Keratinocyte (primary cell): ENCODE data around the gene SLC31A2. TPM values are rescaled to one million over a fixed set of nuclear protein-coding genes. Genes with fewer than 3 reads are reported as not detected.
A peak's percentile ranks its signal among the peaks of the same experiment; 100 is the strongest.

Experiments
- DNase-seq: peaks from one replicate; pipeline ENCODE4 v3.0.0-alpha.2; 2011; ENCODE audit warnings: low read depth, missing footprints, low spot score
- FAIRE-seq: peaks from 2 replicates; lab custom pipeline; 2011; peaks lifted over from hg19 to GRCh38; lab: Jason Lieb, UNC
- H2AFZ ChIP-seq: 2 replicates; pipeline ENCODE4 v1.6.0; 2012; ENCODE audit warnings: low read length, control low read depth, inconsistent platforms; ENCODE audit not compliant: control insufficient read depth
- H3K27ac ChIP-seq: 2 replicates; pipeline ENCODE4 v1.5.1; 2011; ENCODE audit warnings: low read length; ENCODE audit not compliant: control insufficient read depth, insufficient read depth
- H3K27me3 ChIP-seq: 3 replicates; pipeline ENCODE4 v1.6.0; 2011; ENCODE audit warnings: low read length; ENCODE audit not compliant: control insufficient read depth, insufficient read depth; ENCODE audit errors: extremely low read depth
- H3K36me3 ChIP-seq, 2 experiments: 2 replicates in 1 of 2; 3 replicates in 1 of 2; pipeline ENCODE4 v1.5.1; 2011; ENCODE audit warnings: low read length in 2 of 2, mild to moderate bottlenecking in 1 of 2; ENCODE audit not compliant: control insufficient read depth in 2 of 2, insufficient read depth in 2 of 2; ENCODE audit errors: extremely low read depth in 1 of 2
- H3K4me1 ChIP-seq: 3 replicates; pipeline ENCODE4 v1.5.1; 2011; ENCODE audit warnings: low read length; ENCODE audit not compliant: control insufficient read depth, insufficient read depth; ENCODE audit errors: extremely low read depth
- H3K4me2 ChIP-seq: 3 replicates; pipeline ENCODE4 v1.6.0; 2011; ENCODE audit warnings: low read depth, low read length; ENCODE audit not compliant: control insufficient read depth, insufficient read depth; ENCODE audit errors: extremely low read depth
- H3K4me3 ChIP-seq, 3 experiments: fragments of 200-600 bp in 1 of 3; sonication (generic) in 1 of 3; 2 replicates in 2 of 3; 3 replicates in 1 of 3; pipeline ENCODE4 v1.5.1; 2011 to 2016; ENCODE audit warnings: low read length in 3 of 3, mild to moderate bottlenecking in 3 of 3, control low read depth in 2 of 3, inconsistent platforms in 1 of 3, low read depth in 1 of 3, mixed read lengths in 1 of 3, mixed run types in 1 of 3, moderate library complexity in 1 of 3; ENCODE audit not compliant: control insufficient read depth in 2 of 3, insufficient read depth in 2 of 3; ENCODE audit errors: extremely low read depth in 1 of 3
- H3K79me2 ChIP-seq: 2 replicates; pipeline ENCODE4 v1.6.0; 2012; ENCODE audit warnings: low read length; ENCODE audit not compliant: control insufficient read depth, insufficient read depth
- H3K9ac ChIP-seq: 3 replicates; pipeline ENCODE4 v1.6.0; 2011; ENCODE audit warnings: low read length; ENCODE audit not compliant: control insufficient read depth, insufficient read depth; ENCODE audit errors: extremely low read depth
- H3K9me1 ChIP-seq: 3 replicates; pipeline ENCODE4 v1.6.0; 2011; ENCODE audit warnings: low read length; ENCODE audit not compliant: control insufficient read depth, insufficient read depth; ENCODE audit errors: extremely low read depth
- H3K9me3 ChIP-seq: 2 replicates; pipeline ENCODE4 v1.5.1; 2012; ENCODE audit warnings: low read depth, low read length; ENCODE audit not compliant: control insufficient read depth
- H4K20me1 ChIP-seq: 3 replicates; pipeline ENCODE4 v1.6.0; 2011; ENCODE audit warnings: low read length; ENCODE audit not compliant: control insufficient read depth, insufficient read depth; ENCODE audit errors: extremely low read depth
- CTCF ChIP-seq, 3 experiments: IDR thresholded peaks in 1 of 3; conservative IDR thresholded peaks in 1 of 3; optimal IDR thresholded peaks in 1 of 3; 2 replicates in 2 of 3; 3 replicates in 1 of 3; pipeline versions ENCODE3 to v1.5.1; 2011; ENCODE audit warnings: low read length in 3 of 3, mild to moderate bottlenecking in 3 of 3, moderate library complexity in 2 of 3, control low read depth in 1 of 3, inconsistent platforms in 1 of 3; ENCODE audit not compliant: insufficient read depth in 2 of 3; ENCODE audit errors: extremely low read depth in 1 of 3
- EZH2 ChIP-seq: IDR thresholded peaks from one replicate; pipeline ENCODE4 v1.6.1; 2012; ENCODE audit warnings: inconsistent platforms, mild to moderate bottlenecking, low read length, moderate library complexity
- dilution Hi-C: fragments of 300-500 bp; cut with MboI; formaldehyde crosslinking; loops from one replicate; pipeline ENCODE4 v1.7.0; 2020; ENCODE audit warnings: low sequenced_read_pairs; ENCODE audit not compliant: extremely low pct_ligation_motif_present
- polyA plus RNA-seq, 5 experiments: library from polyadenylated mRNA; depleted of rRNA in 3 of 5; stranded (reverse) in 3 of 5; stranded (forward) in 1 of 5; unstranded in 1 of 5; fragments of >200 nt; gene quantifications; 1 replicate in 1 of 5; 2 replicates in 3 of 5; 3 replicates in 1 of 5; pipeline versions ENCODE4 v1.2.1 to v1.2.3, GENCODE V29; 2011 to 2012; ENCODE audit warnings: missing spikeins in 2 of 5, low read depth in 1 of 5, low replicate concordance in 1 of 5

The SLC31A2 gene
- polyA plus RNA-seq, 1 donor (not counting 4 experiments of a cell fraction or from before 2014, with no cell fraction given) = 111 TPM

DNA sequence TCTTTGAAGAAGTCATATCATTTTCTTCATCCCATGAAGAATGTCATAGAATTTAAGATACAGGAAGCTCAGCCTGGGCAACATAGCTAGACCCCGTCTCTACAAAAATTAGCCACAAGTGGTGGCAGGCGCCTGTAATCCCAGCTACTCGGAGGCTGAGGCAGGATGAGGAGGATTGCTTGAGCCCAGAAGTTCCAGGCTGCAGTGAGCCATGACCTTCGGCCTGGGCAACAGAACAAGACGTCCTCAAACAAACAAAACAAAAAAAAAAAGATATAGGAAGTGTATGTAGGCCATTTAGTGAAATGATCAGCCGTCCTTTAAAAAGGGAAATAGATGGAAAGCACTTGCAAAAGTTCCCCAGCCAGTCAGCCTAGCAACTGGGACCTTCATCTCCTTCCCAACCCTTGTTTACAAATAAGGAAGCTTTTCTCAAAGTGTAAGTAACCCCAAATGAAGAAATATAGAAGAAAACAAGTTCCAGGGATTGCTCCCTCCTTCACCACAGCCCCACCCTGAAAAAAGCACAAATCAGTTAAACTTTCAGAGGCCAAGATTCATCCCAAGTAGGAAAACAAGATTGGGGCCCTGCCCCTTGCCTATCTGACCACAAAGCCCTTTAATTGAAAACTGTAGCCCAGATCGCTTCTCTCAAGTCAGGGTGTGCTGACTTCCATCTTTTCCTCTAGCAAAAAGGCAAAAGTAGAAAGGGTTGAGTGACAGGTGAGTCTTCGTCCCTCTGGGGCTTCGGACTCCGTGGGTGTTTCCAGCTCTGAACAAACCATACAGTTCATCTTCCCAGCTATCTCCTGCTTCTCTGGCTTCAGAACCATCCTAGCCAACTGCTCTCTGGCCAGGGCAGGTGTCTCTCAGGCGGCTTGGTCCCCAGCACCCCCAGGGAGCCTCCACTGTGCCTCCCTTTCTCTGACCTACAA is 1.2 kb downstream of the SLC31A2 start:
- H2AFZ ChIP-seq = no peak overlapping the region
- H3K4me3 ChIP-seq = peak overlapping the region; percentile 91 to 96 (median 94)
- peak overlapping the region; percentile 74 for H3K27ac ChIP-seq
- H3K36me3 ChIP-seq = peaks cover 11 to 13% of the 10 kb centered on the region in 2 experiments
- H3K27me3 ChIP-seq = no peaks in the 10 kb centered on the region
- H3K9me3 ChIP-seq = no peaks in the 10 kb centered on the region
- TF ChIP-seq EZH2 (no peak), CTCF (optimal IDR thresholded peaks at IDR 0.05 in 1 of 3, IDR thresholded peaks at IDR 0.05 in 1 of 3, conservative IDR thresholded peaks at IDR 0.05 in 1 of 3; ENCODE audit: extremely low read depth in 1 of 3, insufficient read depth in 2 of 3, low read length in 3 of 3) (no peak)
- no peaks in the 10 kb centered on the region for H4K20me1 ChIP-seq
- FAIRE-seq (no peak), DNase-seq (no peak)
- dilution Hi-C loops = no loop called here
- peaks cover 45% of the 10 kb centered on the region for H3K79me2 ChIP-seq
- H3K9ac ChIP-seq = peak overlapping the region; percentile 90
- no peaks in the 10 kb centered on the region for H3K9me1 ChIP-seq
- peaks cover 36% of the 10 kb centered on the region for H3K4me1 ChIP-seq
- peak overlapping the region; percentile 87 for H3K4me2 ChIP-seq

- H3K27me3 ChIP-seq = no peaks in the 10 kb centered on the region
- FAIRE-seq (peak; percentile 95), DNase-seq (peak; percentile 81)
- no peak overlapping the region for H2AFZ ChIP-seq
- H4K20me1 ChIP-seq = no peaks in the 10 kb centered on the region
- TF ChIP-seq EZH2 = no peak
- peak in 1 of 3 experiments; percentile 13 for TF ChIP-seq CTCF (optimal IDR thresholded peaks at IDR 0.05 in 1 of 3, IDR thresholded peaks at IDR 0.05 in 1 of 3, conservative IDR thresholded peaks at IDR 0.05 in 1 of 3; ENCODE audit: extremely low read depth in 1 of 3, insufficient read depth in 2 of 3, low read length in 3 of 3)
- dilution Hi-C loops = no loop called here
- H3K4me3 ChIP-seq = peak overlapping the region; percentile 91 to 96 (median 94)
- H3K4me2 ChIP-seq = peak overlapping the region; percentile 87
- no peaks in the 10 kb centered on the region for H3K9me1 ChIP-seq
- H3K27ac ChIP-seq = peak overlapping the region; percentile 74
- peak overlapping the region; percentile 90 for H3K9ac ChIP-seq
- H3K4me1 ChIP-seq = peaks cover 36% of the 10 kb centered on the region
- peaks cover 51% of the 10 kb centered on the region for H3K79me2 ChIP-seq
- H3K9me3 ChIP-seq = no peaks in the 10 kb centered on the region
- H3K36me3 ChIP-seq = peaks cover 13 to 16% of the 10 kb centered on the region in 2 experiments
These were observed 1.9 kb downstream of the SLC31A2 start for GRCh38 chr9:113152699-113153098.
